A549 (cell line): ENCODE data around the gene NRARP. TPM values are rescaled to one million over a fixed set of nuclear protein-coding genes. Genes with fewer than 3 reads are reported as not detected.

ENCODE experiments used
- ATAC-seq, 2 experiments: fragments of 200-7000 bp in 1 of 2; fragments of >200 bp in 1 of 2; cut with Nextera tagmentation in 1 of 2; cut with Tn5 transposase in 1 of 2; 3 replicates each; pipeline versions ENCODE4 v1.8.0 to v1.9.1; 2018 to 2020; ENCODE audit warnings: mild to moderate bottlenecking in 1 of 2, moderate library complexity in 1 of 2
- CTCF ChIA-PET: fragments of 300-600 bp; sonication (Branson Sonifier 250); formaldehyde crosslinking; extraction: SDS; loops from one replicate; lab custom pipeline; 2021; ENCODE audit warnings: antibody characterized with exemption, inconsistent platforms; lab: Yijun Ruan, JAX
- POLR2A ChIA-PET: fragments of 350-600 bp; formaldehyde crosslinking; extraction: SDS; loops from one replicate; lab custom pipeline; 2021; ENCODE audit warnings: antibody characterized with exemption, inconsistent platforms; lab: Yijun Ruan, JAX
- DNase-seq, 2 experiments: peaks; one replicate each; pipeline versions ENCODE4 v3.0.0 to v3.0.0-alpha.2; 2011 to 2016; ENCODE audit warnings: low read depth in 1 of 2, low spot score in 1 of 2
- FAIRE-seq: peaks from 2 replicates; lab custom pipeline; 2011; peaks lifted over from hg19 to GRCh38; lab: Jason Lieb, UNC
- H3K27ac ChIP-seq, 2 experiments: fragments of >200 bp; sonication (Bioruptor Twin); formaldehyde crosslinking; 3 replicates each; pipeline ENCODE4 v1.5.1; 2016 to 2017
- H3K4me1 ChIP-seq: fragments of >200 bp; sonication (Bioruptor Twin); formaldehyde crosslinking; 3 replicates; pipeline ENCODE4 v1.6.1; 2016
- H3K4me2 ChIP-seq: fragments of >200 bp; sonication (Bioruptor Twin); formaldehyde crosslinking; 3 replicates; pipeline ENCODE4 v1.6.1; 2016
- H3K4me3 ChIP-seq: fragments of >200 bp; sonication (Bioruptor Twin); formaldehyde crosslinking; 3 replicates; pipeline ENCODE4 v1.5.1; 2016
- H3K9me3 ChIP-seq: fragments of >200 bp; sonication (Bioruptor Twin); formaldehyde crosslinking; 3 replicates; pipeline ENCODE4 v1.6.1; 2016
- ATOH8 ChIP-seq: fragments of 250-450 bp; sonication (Bioruptor Pico); IDR thresholded peaks from 2 replicates; pipeline ENCODE4 v1.5.0; 2020; ENCODE audit warnings: low read depth, mild to moderate bottlenecking, moderate library complexity
- CBX2 ChIP-seq: fragments of 200-600 bp; sonication (generic); IDR thresholded peaks from 2 replicates; pipeline ENCODE4 v1.6.1; 2016; ENCODE audit warnings: low read depth, mild to moderate bottlenecking, borderline replicate concordance
- CBX8 ChIP-seq: fragments of 200-600 bp; sonication (generic); IDR thresholded peaks from 2 replicates; pipeline ENCODE4 v1.6.1; 2016
- CHD2 ChIP-seq: fragments of 150-350 bp; IDR thresholded peaks from 2 replicates; pipeline ENCODE4 v1.6.1; 2014; ENCODE audit warnings: low read length; ENCODE audit not compliant: partially characterized antibody
- CHD4 ChIP-seq: fragments of 200-600 bp; sonication (generic); IDR thresholded peaks from 2 replicates; pipeline ENCODE4 v1.6.1; 2016; ENCODE audit warnings: antibody characterized with exemption, mild to moderate bottlenecking, borderline replicate concordance
- CTCF ChIP-seq: fragments of >200 bp; sonication (Bioruptor Twin); formaldehyde crosslinking; IDR thresholded peaks from 3 replicates; pipeline ENCODE4 v1.5.1; 2016
- HDAC2 ChIP-seq: fragments of 200-600 bp; sonication (generic); IDR thresholded peaks from 2 replicates; pipeline ENCODE4 v1.6.1; 2016
- HMGXB4 ChIP-seq: fragments of 250-450 bp; sonication (Bioruptor Pico); IDR thresholded peaks from 2 replicates; pipeline ENCODE4 v1.5.0; 2021; ENCODE audit warnings: mild to moderate bottlenecking, moderate library complexity, borderline replicate concordance
- HOXB5 ChIP-seq: fragments of 250-450 bp; sonication (Bioruptor Pico); IDR thresholded peaks from 2 replicates; pipeline ENCODE4 v1.5.0; 2020; ENCODE audit warnings: mild to moderate bottlenecking, moderate library complexity
- JUN ChIP-seq, 2 experiments: fragments of >200 bp; sonication (Bioruptor Twin); formaldehyde crosslinking; IDR thresholded peaks; 2 replicates in 1 of 2; 3 replicates in 1 of 2; pipeline ENCODE4 v1.6.1; 2016 to 2017
- JUNB ChIP-seq: fragments of >200 bp; sonication (Bioruptor Twin); formaldehyde crosslinking; IDR thresholded peaks from 2 replicates; pipeline ENCODE4 v1.6.1; 2016
- KDM5A ChIP-seq: fragments of 200-600 bp; sonication (generic); IDR thresholded peaks from 2 replicates; pipeline ENCODE4 v1.6.1; 2016; ENCODE audit warnings: antibody characterized with exemption, mild to moderate bottlenecking
- MAX ChIP-seq: IDR thresholded peaks from 2 replicates; pipeline ENCODE4 v1.6.1; 2012
- MAZ ChIP-seq: fragments of 150-350 bp; IDR thresholded peaks from 2 replicates; pipeline ENCODE4 v1.6.1; 2014; ENCODE audit warnings: antibody characterized with exemption, low read depth, low read length, borderline replicate concordance
- MYC ChIP-seq: IDR thresholded peaks from 2 replicates; pipeline ENCODE4 v1.6.1; 2012; ENCODE audit warnings: mild to moderate bottlenecking, inconsistent platforms, low read length, improper control_type of control experiment, borderline replicate concordance
- NFE2L2 ChIP-seq: fragments of 150-350 bp; conservative IDR thresholded peaks from 2 replicates; pipeline ENCODE4 v1.6.1; 2014; ENCODE audit warnings: low read length
- PHF8 ChIP-seq: fragments of 200-600 bp; sonication (generic); IDR thresholded peaks from 2 replicates; pipeline ENCODE4 v1.6.1; 2016; ENCODE audit warnings: low read depth, mild to moderate bottlenecking, antibody characterized with exemption, moderate library complexity, borderline replicate concordance
- POLR2AphosphoS2 ChIP-seq: conservative IDR thresholded peaks from 2 replicates; pipeline ENCODE4 v1.6.1; 2012; ENCODE audit warnings: low read length, improper control_type of control experiment, inconsistent platforms
- RAD21 ChIP-seq, 2 experiments: fragments of >200 bp in 1 of 2; sonication (Bioruptor Twin) in 1 of 2; formaldehyde crosslinking in 1 of 2; IDR thresholded peaks in 1 of 2; conservative IDR thresholded peaks in 1 of 2; 2 replicates in 1 of 2; 3 replicates in 1 of 2; pipeline ENCODE4 v1.6.1; 2012 to 2018; ENCODE audit warnings: inconsistent platforms in 1 of 2
- RCOR1 ChIP-seq: fragments of 150-350 bp; IDR thresholded peaks from 2 replicates; pipeline ENCODE4 v1.6.1; 2014; ENCODE audit warnings: antibody characterized with exemption, low read length, low read depth
- RNF2 ChIP-seq: fragments of 200-600 bp; sonication (generic); IDR thresholded peaks from 2 replicates; pipeline ENCODE4 v1.6.1; 2016; ENCODE audit warnings: low read depth, mild to moderate bottlenecking, antibody characterized with exemption, moderate library complexity, borderline replicate concordance
- SREBF2 ChIP-seq: fragments of 450-650 bp; IDR thresholded peaks from 2 replicates; pipeline ENCODE4 v1.6.1; 2014; ENCODE audit warnings: mild to moderate bottlenecking, moderate library complexity
- TFCP2L1 ChIP-seq: fragments of 250-450 bp; sonication (Bioruptor Pico); IDR thresholded peaks from 2 replicates; pipeline ENCODE4 v1.5.0; 2021; ENCODE audit warnings: mild to moderate bottlenecking
- WGBS: methylation state at CpG from one replicate; pipeline ENCODE4 v1.1.6; 2017; ENCODE audit errors: missing lambda C conversion rate; 5-methylcytosine and 5-hydroxymethylcytosine counted together
- polyA plus RNA-seq, 4 experiments: library from polyadenylated mRNA; depleted of rRNA in 3 of 4; stranded (reverse); fragments of >200 nt; fragmentation: RNase III in 1 of 4; extraction: RNeasy Plus Mini Kit Qiagen cat#74134 plus additional on column Dnase treatment in 1 of 4; gene quantifications; 2 replicates in 3 of 4; 3 replicates in 1 of 4; pipeline ENCODE4 v1.2.3, GENCODE V29; 2011 to 2017

The NRARP gene
- polyA plus RNA-seq, 2 of the 4 experiments (the other 2 are of a cell fraction): 1.3 to 5.1 TPM

- Histone ChIP-seq H3K27ac (peak overlapping the region in 1 of 2 experiments; percentile 96; a peak in 3 of 6 replicates), H3K4me1 (peaks cover 20% of the 10 kb centered on the region), H3K4me2 (no peak overlapping the region), H3K4me3 (no peak overlapping the region), H3K9me3 (no peaks in the 10 kb centered on the region)
- no peak for TF ChIP-seq PHF8
- TF ChIP-seq CHD4: no peak
- no peak for TF ChIP-seq CBX2
- TF ChIP-seq CBX8: no peak
- ChIA-PET CTCF (interaction anchor here (1.1 to 2.9 kb wide), 2 partner anchors 15 to 31 kb away, joined by 3 to 17 read pairs; partner anchors contain the start of gene NRARP), POLR2A (interaction anchor here (1.7 kb wide), 1 partner anchor 16 kb away, joined by 4 read pairs; the partner anchor contains the start of gene NRARP)
- peak in 1 of 2 experiments; percentile 13 for DNase-seq
- WGBS: 89% methylated on average over 14 of the region's 24 CpGs
- ATAC-seq: no peak
- FAIRE-seq: no peak
Measured at GRCh38 chr9:137317718-137318511, 15.8 kb upstream of the NRARP start.

GRCh38 chr9:137317021-137317717 lies 15.1 kb upstream of the NRARP start:
- peak overlapping the region; percentile 88 to 96 for H3K27ac ChIP-seq
- no peak for DNase-seq
- ChIA-PET CTCF (interaction anchor here (1.4 to 2.9 kb wide), 2 partner anchors 14 to 90 kb away, joined by 3 to 17 read pairs; partner anchors contain the start of gene NRARP), POLR2A (interaction anchor here (2.2 kb wide), 1 partner anchor 15 kb away, joined by 11 read pairs; the partner anchor contains the start of gene NRARP)
- 96% methylated on average over 14 of the region's 19 CpGs for WGBS
- TF ChIP-seq NFE2L2 (no peak), SREBF2 (no peak), POLR2AphosphoS2 (no peak)
- ATAC-seq: no peak
- FAIRE-seq: no peak
- H3K4me1 ChIP-seq: peaks cover 21% of the 10 kb centered on the region
- no peak overlapping the region for H3K4me3 ChIP-seq
- H3K4me2 ChIP-seq: peak overlapping the region; percentile 98; the same call in 2 of the 3 replicates
- no peaks in the 10 kb centered on the region for H3K9me3 ChIP-seq

GRCh38 chr9:137316012-137316981 lies 14.2 kb upstream of the NRARP start:
- POLR2A ChIA-PET: interaction anchor here (2.2 kb wide), 1 partner anchor 14 kb away, joined by 11 read pairs; the partner anchor contains the start of gene NRARP
- Histone ChIP-seq H3K27ac (peak overlapping the region; percentile 88 to 96), H3K4me3 (peak overlapping the region; percentile 45), H3K4me2 (peak overlapping the region; percentile 98), H3K4me1 (peaks cover 30% of the 10 kb centered on the region), H3K9me3 (no peaks in the 10 kb centered on the region)
- no peak for FAIRE-seq
- CTCF ChIA-PET: interaction anchor here (1.4 to 2.9 kb wide), 2 partner anchors 14 to 91 kb away, joined by 3 to 17 read pairs; partner anchors contain the start of gene NRARP
- WGBS: 92% methylated on average over 11 of the region's 83 CpGs
- ATAC-seq: peak; percentile 22 to 50; a peak in 4 of 6 replicates
- DNase-seq: peak; percentile 75 to 76
- TF ChIP-seq HDAC2 (no peak), CBX8 (no peak), CHD2 (no peak), ATOH8 (CRISPR knock-in tag) (peak; percentile 44; the same call in 1 of the 2 replicates), CTCF (no peak), TFCP2L1 (CRISPR knock-in tag) (no peak), RCOR1 (no peak), HOXB5 (CRISPR knock-in tag) (no peak), JUN (IDR thresholded peaks at IDR 0.05) (peak in 1 of 2 experiments; percentile 31; a peak in 1 of 5 replicates), MYC (no peak; the same call in 1 of the 2 replicates), MAZ (no peak), POLR2AphosphoS2 (no peak), RNF2 (no peak), MAX (peak; percentile 47), KDM5A (no peak), JUNB (no peak), HMGXB4 (CRISPR knock-in tag) (no peak), RAD21 (conservative IDR thresholded peaks at IDR 0.05 in 1 of 2, IDR thresholded peaks at IDR 0.05 in 1 of 2) (no peak)
